Astrocyte of the spinal cord (primary cell): Measurements from ENCODE around the gene SLC26A4.

Experiments
- DNase-seq: peaks from one replicate; pipeline ENCODE4 v3.0.0; 2011; ENCODE audit warnings: low read depth, low spot score
- H3K4me3 ChIP-seq: 2 replicates; pipeline ENCODE4 v1.5.1; 2011; ENCODE audit warnings: low read depth, mild to moderate bottlenecking, low read length, moderate library complexity
- CTCF ChIP-seq: IDR thresholded peaks from 2 replicates; pipeline ENCODE4 v1.5.1; 2012; ENCODE audit warnings: low read depth, mild to moderate bottlenecking, low read length, inconsistent platforms
- in situ Hi-C: cut with HindIII; loops from 2 replicates; pipeline ENCODE4 v1.10.0; 2017; ENCODE audit warnings: low sequenced_read_pairs

The SLC26A4 gene

GRCh38 chr7:107711301-107711700 is 50.7 kb downstream of the SLC26A4 start:
- in situ Hi-C loops, result no loop called here
- H3K4me3 ChIP-seq, result no peak overlapping the region
- TF ChIP-seq CTCF, result no peak
- peak; percentile 37 for DNase-seq

DNA sequence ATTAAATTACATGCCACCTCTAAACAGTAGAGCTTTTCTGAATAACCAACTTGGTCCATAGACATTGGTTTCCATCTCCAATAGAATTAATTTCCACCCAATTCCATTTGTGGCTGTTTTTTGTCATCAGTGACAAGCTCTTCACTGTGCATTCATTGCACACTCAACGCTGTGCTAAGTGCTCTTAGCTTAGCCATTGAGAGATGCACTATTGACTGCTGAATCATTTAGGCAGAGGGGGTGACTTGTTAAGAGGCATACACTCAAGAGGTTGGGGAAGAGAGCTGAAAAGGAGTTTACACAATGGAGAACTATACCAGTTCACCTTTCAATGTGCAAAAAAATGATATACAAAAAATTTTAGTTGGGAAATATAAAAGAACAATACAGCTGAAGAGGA is 51.4 kb downstream of the SLC26A4 start:
- no peak for DNase-seq
- TF ChIP-seq CTCF, result no peak
- in situ Hi-C loops, result no loop called here
- H3K4me3 ChIP-seq, result no peak overlapping the region

DNA sequence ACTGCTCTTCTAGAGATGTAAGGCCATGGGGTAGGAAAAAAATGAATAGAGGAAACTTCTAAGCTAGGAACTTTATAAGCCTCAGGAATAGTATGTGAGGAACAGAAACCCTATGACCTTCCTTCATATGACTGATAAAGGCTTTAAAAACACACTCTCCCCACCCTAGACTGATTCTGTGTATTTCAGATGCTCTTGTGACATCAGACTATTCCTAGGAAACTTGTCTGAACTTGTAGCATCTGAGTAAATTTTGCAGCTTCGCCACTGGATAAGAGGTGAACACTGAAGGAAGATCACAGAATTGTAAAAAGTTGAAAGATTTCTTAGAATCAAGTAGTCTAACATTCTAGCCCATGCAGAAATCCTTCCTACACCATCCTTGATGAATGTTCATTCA is 52.3 kb downstream of the SLC26A4 start:
- TF ChIP-seq CTCF, result no peak
- in situ Hi-C loops, result no loop called here

GRCh38 chr7:107715531-107715930 is 54.9 kb downstream of the SLC26A4 start:
- TF ChIP-seq CTCF, result no peak
- no peak overlapping the region for H3K4me3 ChIP-seq
- no peak for DNase-seq
- in situ Hi-C loops, result no loop called here

More for the DNA sequence above, 52.3 kb downstream of the SLC26A4 start:
- no peak for DNase-seq
- H3K4me3 ChIP-seq, result no peak overlapping the region

DNA sequence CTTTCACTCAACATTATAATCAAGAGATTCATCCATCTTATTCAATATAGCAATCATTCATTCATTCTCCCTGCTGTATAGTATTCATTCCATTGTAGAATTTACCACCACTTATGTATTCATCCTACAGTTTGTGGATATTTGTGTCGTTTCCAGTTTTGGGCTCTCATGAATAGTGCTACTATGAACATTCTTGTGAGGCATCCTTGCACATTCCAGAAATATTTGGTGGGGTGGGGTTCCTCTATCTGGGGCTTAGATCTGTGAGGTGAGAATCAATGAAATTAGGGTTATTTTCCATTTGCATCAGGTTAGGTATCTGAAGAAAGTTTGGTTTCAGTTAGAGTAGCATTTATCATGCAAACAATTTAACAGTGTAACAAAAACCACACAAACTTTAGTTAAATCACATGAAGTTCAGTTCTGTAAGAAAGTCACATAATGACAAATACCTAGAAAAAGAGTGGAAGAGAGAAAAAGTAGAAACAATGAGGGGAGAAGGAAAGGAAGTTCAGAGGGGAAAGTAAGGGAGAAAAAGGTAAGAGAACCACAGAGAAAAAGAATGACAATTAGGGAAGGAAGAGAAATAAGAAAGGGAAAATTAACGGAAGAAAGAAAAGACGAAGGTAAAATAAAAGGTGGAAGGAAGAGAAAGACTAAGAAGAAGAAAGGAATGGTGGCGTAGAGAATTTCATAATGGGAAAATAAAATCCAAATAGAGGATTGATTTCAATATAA is 58.0 kb downstream of the SLC26A4 start:
- in situ Hi-C loops, result no loop called here
- H3K4me3 ChIP-seq, result no peak overlapping the region
- no peak for TF ChIP-seq CTCF
- no peak for DNase-seq

- TF ChIP-seq CTCF, result no peak
- no peak overlapping the region for H3K4me3 ChIP-seq
- DNase-seq, result no peak
- in situ Hi-C loops, result no loop called here
Measured at GRCh38 chr7:107721286-107721685, 60.7 kb downstream of the SLC26A4 start.
